Retinal pigment epithelial cell (primary cell): ENCODE results near the gene RNF111.

ENCODE experiments used
- DNase-seq: peaks from one replicate; pipeline ENCODE4 v3.0.0-alpha.2; 2010; ENCODE audit warnings: low read depth
- H3K4me3 ChIP-seq: 2 replicates; pipeline ENCODE4 v1.5.1; 2011; ENCODE audit warnings: mild to moderate bottlenecking, low read length, control low read depth, moderate library complexity
- CTCF ChIP-seq: conservative IDR thresholded peaks from 2 replicates; pipeline ENCODE4 v1.5.1; 2011; ENCODE audit warnings: low read depth, low read length, control low read depth, inconsistent platforms

The RNF111 gene

GRCh38 chr15:59035201-59035600 is 47.7 kb downstream of the RNF111 start:
- DNase-seq = no peak
- TF ChIP-seq CTCF = no peak
- no peak overlapping the region for H3K4me3 ChIP-seq

GRCh38 chr15:59039225-59039624 is 51.8 kb downstream of the RNF111 start:
- no peak overlapping the region for H3K4me3 ChIP-seq
- DNase-seq = no peak
- no peak for TF ChIP-seq CTCF

GRCh38 chr15:59042041-59042440 is 54.6 kb downstream of the RNF111 start:
- H3K4me3 ChIP-seq = no peak overlapping the region
- no peak for DNase-seq
- no peak for TF ChIP-seq CTCF

- DNase-seq = no peak
- TF ChIP-seq CTCF = no peak
- no peak overlapping the region for H3K4me3 ChIP-seq
Measured at GRCh38 chr15:59048897-59049296, 61.4 kb downstream of the RNF111 start.

- no peak for TF ChIP-seq CTCF
- H3K4me3 ChIP-seq = no peak overlapping the region
- DNase-seq = no peak
Measured at GRCh38 chr15:59051873-59052861, 64.7 kb downstream of the RNF111 start.

GRCh38 chr15:59052915-59053407 is 65.5 kb downstream of the RNF111 start:
- no peak overlapping the region for H3K4me3 ChIP-seq
- no peak for DNase-seq
- no peak for TF ChIP-seq CTCF

- no peak for DNase-seq
- no peak overlapping the region for H3K4me3 ChIP-seq
- no peak for TF ChIP-seq CTCF
Measured at GRCh38 chr15:59053482-59053881, 66.0 kb downstream of the RNF111 start.
